ENCODE measurements around the gene ASPSCR1. TPM values are rescaled to one million over a fixed set of nuclear protein-coding genes. Genes with fewer than 3 reads are reported as not detected.

ASPSCR1 gene
- total RNA-seq, 1 donor = 10.3 TPM

Other genes starting within 250 kb of the ASPSCR1 start
- not detected for gene GCGR, start 173.5 kb upstream of the ASPSCR1 start, total RNA-seq
- gene MCRIP1, start 144.3 kb upstream of the ASPSCR1 start, total RNA-seq = 32.3 TPM
- gene PPP1R27, start 142.6 kb upstream of the ASPSCR1 start, total RNA-seq = not detected
- gene P4HB, start 117.1 kb upstream of the ASPSCR1 start, total RNA-seq = 239 TPM
- 189 TPM for gene ARHGDIA, start 106.3 kb upstream of the ASPSCR1 start, total RNA-seq
- gene ALYREF, start 86.0 kb upstream of the ASPSCR1 start, total RNA-seq = 77.9 TPM
- gene ANAPC11, start 85.9 kb upstream of the ASPSCR1 start, total RNA-seq = 36.3 TPM
- gene NPB, start 75.4 kb upstream of the ASPSCR1 start, total RNA-seq = 0.10 TPM
- 10.6 TPM for gene PCYT2, start 66.2 kb upstream of the ASPSCR1 start, total RNA-seq
- gene SIRT7, start 59.5 kb upstream of the ASPSCR1 start, total RNA-seq = 21.6 TPM
- 14.9 TPM for gene MAFG, start 49.9 kb upstream of the ASPSCR1 start, total RNA-seq
- 0.52 TPM for gene PYCR1, start 40.3 kb upstream of the ASPSCR1 start, total RNA-seq
- gene MYADML2, start 30.4 kb upstream of the ASPSCR1 start, total RNA-seq = not detected
- not detected for gene NOTUM, start 16.4 kb upstream of the ASPSCR1 start, total RNA-seq
- gene CENPX, start 45.2 kb downstream of the ASPSCR1 start, total RNA-seq = 18.6 TPM
- gene LRRC45, start 45.7 kb downstream of the ASPSCR1 start, total RNA-seq = 5.5 TPM
- 0.63 TPM for gene RAC3, start 54.0 kb downstream of the ASPSCR1 start, total RNA-seq
- gene DCXR, start 60.1 kb downstream of the ASPSCR1 start, total RNA-seq = 25.2 TPM
- gene RFNG, start 74.2 kb downstream of the ASPSCR1 start, total RNA-seq = 13.7 TPM
- 47.4 TPM for gene GPS1, start 74.3 kb downstream of the ASPSCR1 start, total RNA-seq
- 73.6 TPM for gene DUS1L, start 88.2 kb downstream of the ASPSCR1 start, total RNA-seq
- 21.8 TPM for gene FASN, start 120.6 kb downstream of the ASPSCR1 start, total RNA-seq
- gene CCDC57, start 235.2 kb downstream of the ASPSCR1 start, total RNA-seq = 36.6 TPM

Data from mononuclear cell (primary cell).